Gastrocnemius medialis (tissue), 4 donors: ENCODE data around the gene DBN1.

ENCODE experiments used
- CTCF ChIP-seq, 5 experiments: fragments of 450-650 bp in 3 of 5; fragments of 200-600 bp in 2 of 5; sonication (generic) in 2 of 5; IDR thresholded peaks in 4 of 5; conservative IDR thresholded peaks in 1 of 5; 1 replicate in 4 of 5; 2 replicates in 1 of 5; pipeline ENCODE4 v1.5.1; 2016 to 2019; ENCODE audit warnings: antibody characterized with exemption in 5 of 5, mild to moderate bottlenecking in 3 of 5, moderate library complexity in 3 of 5
- POLR2A ChIP-seq, 2 donors: fragments of 450-650 bp; IDR thresholded peaks; one replicate each; pipeline ENCODE4 v1.6.1; 2017; ENCODE audit warnings: antibody characterized with exemption in 2 of 2, mild to moderate bottlenecking in 2 of 2, moderate library complexity in 2 of 2

GRCh38 chr5:177469750-177470525, 3.5 kb downstream of the DBN1 start:
- TF ChIP-seq POLR2A (IDR thresholded peaks at IDR 0.05) = no peak
- TF ChIP-seq CTCF (IDR thresholded peaks at IDR 0.05 in 4 of 5, conservative IDR thresholded peaks at IDR 0.05 in 1 of 5) = no peak
